DND-41 (cell line): Measurements from ENCODE around the gene KPTN.

ENCODE experiments used
- ATAC-seq: fragments of 200-7000 bp; cut with Tn5 transposase; 3 replicates; pipeline ENCODE4 v1.9.1; 2021; ENCODE audit warnings: low read depth; ENCODE audit not compliant: insufficient read depth
- DNase-seq: peaks from one replicate; pipeline ENCODE4 v3.0.0-alpha.2; 2020
- H2AFZ ChIP-seq: 2 replicates; pipeline ENCODE4 v1.6.0; 2012; ENCODE audit warnings: low read depth, low read length
- H3K27ac ChIP-seq: 2 replicates; pipeline ENCODE4 v1.5.1; 2012; ENCODE audit warnings: low read length, inconsistent platforms
- H3K27me3 ChIP-seq: fragments of 200-600 bp; sonication (generic); 2 replicates; pipeline ENCODE4 v1.6.0; 2012; ENCODE audit warnings: low read length, mild to moderate bottlenecking, inconsistent platforms; ENCODE audit not compliant: insufficient read depth, poor library complexity
- H3K36me3 ChIP-seq: 2 replicates; pipeline ENCODE4 v1.5.1; 2012; ENCODE audit warnings: low read length, inconsistent platforms; ENCODE audit not compliant: insufficient read depth
- H3K4me1 ChIP-seq: 2 replicates; pipeline ENCODE4 v1.5.1; 2012; ENCODE audit warnings: mild to moderate bottlenecking, low read length; ENCODE audit not compliant: insufficient read depth
- H3K4me2 ChIP-seq: 2 replicates; pipeline ENCODE4 v1.6.0; 2012; ENCODE audit warnings: mild to moderate bottlenecking, moderate library complexity, low read length, inconsistent platforms; ENCODE audit not compliant: insufficient read depth
- H3K4me3 ChIP-seq, 2 experiments: fragments of 200-600 bp in 1 of 2; shearing (Covaris generic) in 1 of 2; 2 replicates each; pipeline ENCODE4 v1.5.1; 2012 to 2016; ENCODE audit warnings: inconsistent platforms in 2 of 2, low read length in 2 of 2, mild to moderate bottlenecking in 2 of 2, low read depth in 1 of 2, moderate library complexity in 1 of 2
- H3K79me2 ChIP-seq: 2 replicates; pipeline ENCODE4 v1.6.0; 2012; ENCODE audit warnings: low read length, inconsistent platforms; ENCODE audit not compliant: insufficient read depth
- H3K9ac ChIP-seq: 2 replicates; pipeline ENCODE4 v1.6.0; 2012; ENCODE audit warnings: low read depth, mild to moderate bottlenecking, inconsistent platforms, low read length, moderate library complexity
- H3K9me3 ChIP-seq: 2 replicates; pipeline ENCODE4 v1.5.1; 2012; ENCODE audit warnings: low read length, moderate library complexity, mild to moderate bottlenecking, inconsistent platforms; ENCODE audit not compliant: insufficient read depth, severe bottlenecking
- H4K20me1 ChIP-seq: 2 replicates; pipeline ENCODE4 v1.6.0; 2012; ENCODE audit warnings: low read length; ENCODE audit not compliant: insufficient read depth
- CTCF ChIP-seq: IDR thresholded peaks from 2 replicates; pipeline ENCODE4 v1.5.1; 2012; ENCODE audit warnings: borderline replicate concordance, low read length, moderate library complexity, mild to moderate bottlenecking; ENCODE audit not compliant: poor library complexity, severe bottlenecking; ENCODE audit errors: extremely low read depth
- EZH2 ChIP-seq: IDR thresholded peaks from 3 replicates; pipeline ENCODE4 v1.6.1; 2012; ENCODE audit warnings: borderline replicate concordance, low read depth, mild to moderate bottlenecking, moderate library complexity, low read length, inconsistent platforms; ENCODE audit not compliant: severe bottlenecking

KPTN gene

GRCh38 chr19:47435196-47435595, 48.8 kb downstream of the KPTN start:
- H3K9me3 ChIP-seq = no peaks in the 10 kb centered on the region
- no peak overlapping the region for H3K27ac ChIP-seq
- H3K27me3 ChIP-seq = no peaks in the 10 kb centered on the region
- no peak overlapping the region for H3K4me3 ChIP-seq
- no peak for TF ChIP-seq CTCF
- peaks cover 12% of the 10 kb centered on the region; the same call in 1 of the 2 replicates for H3K4me1 ChIP-seq
- ATAC-seq (peak; percentile 76), DNase-seq (peak; percentile 68)
- no peak overlapping the region for H2AFZ ChIP-seq
- H4K20me1 ChIP-seq = peaks cover 27% of the 10 kb centered on the region
- no peak overlapping the region for H3K9ac ChIP-seq
- H3K79me2 ChIP-seq = no peaks in the 10 kb centered on the region
- H3K36me3 ChIP-seq = no peaks in the 10 kb centered on the region
- H3K4me2 ChIP-seq = peak overlapping the region; percentile 33; the same call in 1 of the 2 replicates

GRCh38 chr19:47434088-47434487, 49.9 kb downstream of the KPTN start:
- Histone ChIP-seq H3K4me3 (no peak overlapping the region), H3K27me3 (no peaks in the 10 kb centered on the region), H3K9ac (no peak overlapping the region), H3K36me3 (no peaks in the 10 kb centered on the region), H4K20me1 (peaks cover 27% of the 10 kb centered on the region), H3K4me2 (no peak overlapping the region), H3K27ac (no peak overlapping the region), H3K79me2 (no peaks in the 10 kb centered on the region), H3K9me3 (no peaks in the 10 kb centered on the region), H2AFZ (no peak overlapping the region), H3K4me1 (peaks cover 15% of the 10 kb centered on the region)
- DNase-seq (no peak), ATAC-seq (no peak)
- no peak for TF ChIP-seq EZH2

GRCh38 chr19:47433121-47433520, 50.9 kb downstream of the KPTN start:
- H3K9me3 ChIP-seq = no peaks in the 10 kb centered on the region
- no peak for TF ChIP-seq EZH2
- no peak for TF ChIP-seq CTCF
- no peaks in the 10 kb centered on the region for H3K36me3 ChIP-seq
- no peaks in the 10 kb centered on the region for H3K79me2 ChIP-seq
- no peak overlapping the region for H3K4me2 ChIP-seq
- H3K4me3 ChIP-seq = no peak overlapping the region
- H3K4me1 ChIP-seq = peaks cover 25% of the 10 kb centered on the region
- ATAC-seq (no peak), DNase-seq (no peak)
- H3K27me3 ChIP-seq = no peaks in the 10 kb centered on the region
- peaks cover 25% of the 10 kb centered on the region for H4K20me1 ChIP-seq
- H3K9ac ChIP-seq = no peak overlapping the region
- H2AFZ ChIP-seq = no peak overlapping the region
- no peak overlapping the region for H3K27ac ChIP-seq

- no peaks in the 10 kb centered on the region for H3K27me3 ChIP-seq
- H3K9ac ChIP-seq = no peak overlapping the region
- no peak overlapping the region for H2AFZ ChIP-seq
- no peaks in the 10 kb centered on the region for H3K79me2 ChIP-seq
- H4K20me1 ChIP-seq = peaks cover 20% of the 10 kb centered on the region
- DNase-seq = no peak
- H3K27ac ChIP-seq = no peak overlapping the region
- no peaks in the 10 kb centered on the region for H3K36me3 ChIP-seq
- ATAC-seq = no peak
- no peak for TF ChIP-seq CTCF
- no peak for TF ChIP-seq EZH2
- no peak overlapping the region for H3K4me3 ChIP-seq
- peaks cover 31% of the 10 kb centered on the region for H3K4me1 ChIP-seq
- no peak overlapping the region for H3K4me2 ChIP-seq
- H3K9me3 ChIP-seq = no peaks in the 10 kb centered on the region
Measured at GRCh38 chr19:47432499-47432898, 51.5 kb downstream of the KPTN start.
